ENCODE measurements around the gene SMYD3.

Gene SMYD3

DNA sequence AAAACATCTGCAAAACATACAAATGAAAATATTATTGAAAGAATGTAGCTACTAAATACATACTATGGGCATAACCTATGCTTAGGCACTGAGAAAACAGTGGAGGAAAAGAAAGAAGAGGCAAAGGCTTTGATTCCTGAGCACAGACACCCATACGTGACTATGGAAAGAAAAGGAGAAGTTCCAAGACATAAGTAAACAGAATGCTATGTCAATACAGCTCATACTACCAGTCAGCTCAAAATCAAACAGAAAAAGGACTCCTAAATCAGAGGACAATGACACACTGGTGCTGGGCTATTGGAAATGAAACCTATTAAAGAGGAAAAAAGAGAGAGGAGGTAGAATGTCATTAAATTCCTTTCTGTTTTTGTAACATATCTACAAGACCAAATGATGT is 225.4 kb downstream of the SMYD3 start:
- no peaks in the 10 kb centered on the region for H3K27me3 ChIP-seq (replicated peaks)
- H3K36me3 ChIP-seq (replicated peaks): no peaks in the 10 kb centered on the region
- no peak overlapping the region for H3K27ac ChIP-seq
- no peak overlapping the region for H3K4me3 ChIP-seq (ENCODE audit: low read depth, low read length)
- DNase-seq: no peak
- in situ Hi-C loops (cut with HindIII; ENCODE audit: low pct_ligation_motif_present, low sequenced_read_pairs): no loop called here
- TF ChIP-seq, protein P1, sequence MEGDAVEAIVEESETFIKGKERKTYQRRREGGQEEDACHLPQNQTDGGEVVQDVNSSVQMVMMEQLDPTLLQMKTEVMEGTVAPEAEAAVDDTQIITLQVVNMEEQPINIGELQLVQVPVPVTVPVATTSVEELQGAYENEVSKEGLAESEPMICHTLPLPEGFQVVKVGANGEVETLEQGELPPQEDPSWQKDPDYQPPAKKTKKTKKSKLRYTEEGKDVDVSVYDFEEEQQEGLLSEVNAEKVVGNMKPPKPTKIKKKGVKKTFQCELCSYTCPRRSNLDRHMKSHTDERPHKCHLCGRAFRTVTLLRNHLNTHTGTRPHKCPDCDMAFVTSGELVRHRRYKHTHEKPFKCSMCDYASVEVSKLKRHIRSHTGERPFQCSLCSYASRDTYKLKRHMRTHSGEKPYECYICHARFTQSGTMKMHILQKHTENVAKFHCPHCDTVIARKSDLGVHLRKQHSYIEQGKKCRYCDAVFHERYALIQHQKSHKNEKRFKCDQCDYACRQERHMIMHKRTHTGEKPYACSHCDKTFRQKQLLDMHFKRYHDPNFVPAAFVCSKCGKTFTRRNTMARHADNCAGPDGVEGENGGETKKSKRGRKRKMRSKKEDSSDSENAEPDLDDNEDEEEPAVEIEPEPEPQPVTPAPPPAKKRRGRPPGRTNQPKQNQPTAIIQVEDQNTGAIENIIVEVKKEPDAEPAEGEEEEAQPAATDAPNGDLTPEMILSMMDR (IDR thresholded peaks at IDR 0.05; ENCODE audit: low read depth, low read length, missing control alignments): no peak

DNA sequence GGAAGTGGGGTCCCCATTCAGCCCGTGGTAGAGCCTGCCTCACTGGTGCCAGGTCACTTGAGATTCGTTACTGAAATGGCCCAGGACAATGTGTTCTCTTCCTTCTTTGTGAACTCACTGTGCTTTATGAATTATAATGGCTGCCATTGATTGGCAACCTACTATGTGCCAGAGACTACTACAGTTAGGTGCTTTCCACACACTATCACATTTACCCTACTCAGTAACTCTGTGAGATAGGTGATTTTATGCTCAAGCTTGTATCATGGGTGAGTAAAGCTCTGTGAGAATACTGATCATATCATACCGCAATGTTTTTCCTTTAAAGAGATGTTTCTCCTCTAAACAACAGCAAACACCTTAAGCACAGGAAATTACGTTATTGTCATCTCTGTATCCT is 225.9 kb downstream of the SMYD3 start:
- no peaks in the 10 kb centered on the region for H3K27me3 ChIP-seq (replicated peaks)
- DNase-seq: no peak
- no peaks in the 10 kb centered on the region for H3K36me3 ChIP-seq (replicated peaks)
- no peak overlapping the region for H3K4me3 ChIP-seq (ENCODE audit: low read depth, low read length)
- in situ Hi-C loops (cut with HindIII; ENCODE audit: low pct_ligation_motif_present, low sequenced_read_pairs): no loop called here
- no peak overlapping the region for H3K27ac ChIP-seq
- TF ChIP-seq, protein P1 (IDR thresholded peaks at IDR 0.05; ENCODE audit: low read depth, low read length, missing control alignments): no peak

DNA sequence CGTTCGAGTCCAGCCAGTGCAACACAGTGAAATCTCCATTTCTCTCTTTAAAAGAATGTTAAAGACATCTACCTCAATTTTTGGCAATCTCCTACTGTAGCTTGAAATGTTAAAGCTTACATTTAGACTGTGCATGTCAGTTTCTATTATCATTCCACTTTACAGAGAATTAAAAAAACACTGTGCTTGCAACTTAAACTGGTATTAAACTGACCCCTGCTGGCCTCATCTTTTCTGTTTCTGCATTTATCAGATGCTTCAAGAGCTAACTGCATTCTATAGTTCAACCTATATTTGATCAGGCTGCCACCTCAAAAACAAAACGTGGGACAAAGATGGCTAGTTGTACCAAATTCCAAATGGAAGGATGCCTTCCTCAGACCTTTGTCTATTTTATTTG is 226.5 kb downstream of the SMYD3 start:
- Histone ChIP-seq H3K27me3 (replicated peaks) (no peaks in the 10 kb centered on the region), H3K27ac (no peak overlapping the region), H3K4me3 (ENCODE audit: low read depth, low read length) (no peak overlapping the region), H3K36me3 (replicated peaks) (no peaks in the 10 kb centered on the region)
- peak; percentile 34 for DNase-seq
- TF ChIP-seq, protein P1 (IDR thresholded peaks at IDR 0.05; ENCODE audit: low read depth, low read length, missing control alignments): peak; percentile 19
- in situ Hi-C loops (cut with HindIII; ENCODE audit: low pct_ligation_motif_present, low sequenced_read_pairs): no loop called here

DNA sequence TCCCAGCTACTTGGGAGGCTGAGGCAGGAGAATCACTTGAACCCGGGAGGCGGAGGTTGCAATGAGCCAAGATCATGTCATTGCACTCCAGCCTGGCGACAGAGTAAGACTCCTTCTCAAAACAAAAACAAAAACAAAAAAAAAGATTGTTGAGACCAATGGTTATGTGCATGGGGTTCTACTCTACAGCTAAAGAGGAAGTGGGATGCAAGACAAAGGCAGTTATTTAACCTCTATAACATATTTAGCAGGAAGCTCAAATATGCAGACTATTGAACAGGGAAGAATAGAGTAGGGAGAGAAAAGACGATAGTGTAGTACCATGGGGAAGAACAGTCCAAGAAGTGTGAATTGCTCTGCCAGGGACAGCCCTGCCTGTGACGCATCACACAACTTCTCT is 227.7 kb downstream of the SMYD3 start:
- H3K36me3 ChIP-seq (replicated peaks): no peaks in the 10 kb centered on the region
- in situ Hi-C loops (cut with HindIII; ENCODE audit: low pct_ligation_motif_present, low sequenced_read_pairs): no loop called here

DNA sequence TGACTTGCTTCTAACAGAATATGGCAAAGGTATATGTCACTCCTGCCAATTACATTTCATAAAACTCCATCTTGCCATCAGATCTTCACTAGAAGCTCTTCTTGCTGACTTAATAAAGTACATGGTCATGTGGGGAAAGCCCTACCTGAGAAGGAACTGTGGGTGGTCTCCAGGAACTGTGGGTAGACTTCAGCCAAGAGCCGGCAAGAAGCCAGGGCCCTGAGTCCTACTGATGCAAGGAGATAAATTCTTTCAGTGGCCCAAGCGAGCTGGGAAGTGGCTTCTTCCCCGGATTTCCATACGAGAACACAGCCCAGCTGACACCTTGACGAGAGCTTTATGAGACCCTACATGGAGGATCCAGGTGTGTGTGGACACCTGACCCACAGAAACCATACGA is 228.7 kb downstream of the SMYD3 start:
- H3K27ac ChIP-seq: no peak overlapping the region
- H3K27me3 ChIP-seq (replicated peaks): no peaks in the 10 kb centered on the region
- no peaks in the 10 kb centered on the region for H3K36me3 ChIP-seq (replicated peaks)
- H3K4me3 ChIP-seq (ENCODE audit: low read depth, low read length): no peak overlapping the region
- TF ChIP-seq, protein P1 (IDR thresholded peaks at IDR 0.05; ENCODE audit: low read depth, low read length, missing control alignments): no peak
- DNase-seq: no peak
- in situ Hi-C loops (cut with HindIII; ENCODE audit: low pct_ligation_motif_present, low sequenced_read_pairs): no loop called here

More for the DNA sequence above, 227.7 kb downstream of the SMYD3 start:
- H3K27me3 ChIP-seq (replicated peaks): no peaks in the 10 kb centered on the region
- DNase-seq: no peak
- H3K27ac ChIP-seq: no peak overlapping the region
- TF ChIP-seq, protein P1 (IDR thresholded peaks at IDR 0.05; ENCODE audit: low read depth, low read length, missing control alignments): no peak
- H3K4me3 ChIP-seq (ENCODE audit: low read depth, low read length): no peak overlapping the region

DNA sequence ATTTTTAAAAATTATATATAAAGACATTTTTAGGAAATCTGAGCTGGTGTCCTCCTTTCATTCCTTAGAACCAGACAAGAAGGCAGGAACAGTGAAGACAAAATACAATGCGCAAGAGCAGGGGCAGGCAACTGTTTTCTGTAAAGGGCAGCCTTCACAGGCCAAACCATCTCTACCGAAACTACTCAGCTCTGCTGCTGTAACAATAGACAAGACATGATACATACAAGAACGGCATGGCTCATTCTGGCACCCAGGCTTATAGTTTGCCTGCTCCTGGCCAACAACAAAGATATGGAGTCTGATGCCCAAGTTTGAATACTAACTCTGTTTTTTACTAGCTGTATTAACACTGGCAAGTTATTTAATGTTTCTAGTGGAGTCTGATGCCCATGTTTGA is 232.0 kb downstream of the SMYD3 start:
- in situ Hi-C loops (cut with HindIII; ENCODE audit: low pct_ligation_motif_present, low sequenced_read_pairs): no loop called here
- Histone ChIP-seq H3K36me3 (replicated peaks) (no peaks in the 10 kb centered on the region), H3K4me3 (ENCODE audit: low read depth, low read length) (no peak overlapping the region), H3K27ac (no peak overlapping the region), H3K27me3 (replicated peaks) (no peaks in the 10 kb centered on the region)
- DNase-seq: no peak
- TF ChIP-seq, protein P1 (IDR thresholded peaks at IDR 0.05; ENCODE audit: low read depth, low read length, missing control alignments): no peak
